Islet precursor cell (in vitro differentiated cells): Measurements from ENCODE around the gene TRAP1.
"Not testable (repeated sequence)": the region's sequence is repeated elsewhere in the genome, so short reads cannot be mapped to it uniquely, and the experiment has no call there.

Source experiments
- DNase-seq: peaks from one replicate; pipeline ENCODE4 v3.0.0-alpha.2; 2018

Gene TRAP1

GRCh38 chr16:3735541-3735940 lies 18.2 kb upstream of the TRAP1 start:
- no peak for DNase-seq

- no peak for DNase-seq
Observed at GRCh38 chr16:3734758-3735221, 17.5 kb upstream of the TRAP1 start.

- no peak for DNase-seq
Observed at GRCh38 chr16:3734084-3734757, 16.9 kb upstream of the TRAP1 start.

GRCh38 chr16:3732171-3732570 lies 14.8 kb upstream of the TRAP1 start:
- no peak for DNase-seq

- no peak for DNase-seq
Observed at GRCh38 chr16:3731126-3731935, 14.0 kb upstream of the TRAP1 start.

- no peak for DNase-seq
Observed at GRCh38 chr16:3730161-3731125, 13.1 kb upstream of the TRAP1 start.

- DNase-seq, result no peak
Observed at GRCh38 chr16:3729161-3730112, 12.1 kb upstream of the TRAP1 start.

- DNase-seq, result no peak
Observed at GRCh38 chr16:3728424-3729160, 11.3 kb upstream of the TRAP1 start.

- no peak for DNase-seq
Observed at GRCh38 chr16:3727806-3728381, 10.6 kb upstream of the TRAP1 start.

GRCh38 chr16:3726021-3726687 lies 8.8 kb upstream of the TRAP1 start:
- DNase-seq, result no peak

- DNase-seq, result no peak
Observed at GRCh38 chr16:3725276-3725675, 8.0 kb upstream of the TRAP1 start.

- DNase-seq, result no peak
Observed at GRCh38 chr16:3722508-3722907, 5.2 kb upstream of the TRAP1 start.

- no peak for DNase-seq
Observed at GRCh38 chr16:3720418-3720817, 3.1 kb upstream of the TRAP1 start.

- no peak for DNase-seq
Observed at GRCh38 chr16:3718628-3719027, 1.3 kb upstream of the TRAP1 start.

- no peak for DNase-seq
Observed at GRCh38 chr16:3718019-3718391, 681 bp upstream of the TRAP1 start.

GRCh38 chr16:3716831-3717234 lies 491 bp downstream of the TRAP1 start:
- DNase-seq, result no peak

- DNase-seq, result no peak
Observed at GRCh38 chr16:3715430-3715829, 1.9 kb downstream of the TRAP1 start.

- DNase-seq, result not testable (repeated sequence)
Observed at GRCh38 chr16:3714378-3714777, 2.9 kb downstream of the TRAP1 start.

GRCh38 chr16:3713587-3714242 lies 3.6 kb downstream of the TRAP1 start:
- no peak for DNase-seq

- DNase-seq, result no peak
Observed at GRCh38 chr16:3712861-3713372, 4.4 kb downstream of the TRAP1 start.
